Subcutaneous adipose tissue (tissue), 4 donors: ENCODE results near the gene TMEM45A. TPM values are rescaled to one million over a fixed set of nuclear protein-coding genes. Genes with fewer than 3 reads are reported as not detected.

Experiments
- CTCF ChIP-seq: fragments of 450-650 bp; IDR thresholded peaks from one replicate; pipeline ENCODE4 v1.5.1; 2016; ENCODE audit warnings: low read depth, mild to moderate bottlenecking, control low read depth, antibody characterized with exemption, moderate library complexity
- total RNA-seq, 4 donors: library from RNA; depleted of rRNA; stranded (reverse); fragments of >200 nt; gene quantifications; one replicate each; pipeline ENCODE4 v1.1.0, GENCODE V29; 2016

Gene TMEM45A
- total RNA-seq, 4 donors from 2014 or later: 12.2 to 22.2 (median 12.7) TPM

- no peak for TF ChIP-seq CTCF
Measured at GRCh38 chr3:100611221-100611620, 118.8 kb downstream of the TMEM45A start.

GRCh38 chr3:100613721-100614390 is 121.4 kb downstream of the TMEM45A start:
- no peak for TF ChIP-seq CTCF

GRCh38 chr3:100614941-100615340 is 122.5 kb downstream of the TMEM45A start:
- TF ChIP-seq CTCF: no peak

GRCh38 chr3:100615684-100616083 is 123.3 kb downstream of the TMEM45A start:
- no peak for TF ChIP-seq CTCF

- TF ChIP-seq CTCF: no peak
Measured at GRCh38 chr3:100621251-100621650, 128.8 kb downstream of the TMEM45A start.

Other genes with a start within 250 kb of the TMEM45A start
- gene TBC1D23, start 231.6 kb upstream of the TMEM45A start, total RNA-seq: 10 to 100 TPM; 39.2 to 66.9 (median 47.8) TPM
- 10 to 100 TPM; 35.5 to 77.8 (median 47.9) TPM for gene NIT2, start 157.9 kb upstream of the TMEM45A start, total RNA-seq
- 10 to 100 TPM; 48.0 to 72.4 (median 52.0) TPM for gene TOMM70, start 91.5 kb upstream of the TMEM45A start, total RNA-seq
- gene LNP1, start 91.1 kb upstream of the TMEM45A start, total RNA-seq: 1 to 10 TPM; 1.4 to 4.3 (median 2.4) TPM
- gene ADGRG7, start 117.0 kb downstream of the TMEM45A start, total RNA-seq: not detected
- 100 to 1,000 TPM in 1 of 4 donors, 10 to 100 TPM in 3; 49.4 to 131 (median 66.8) TPM for gene TFG, start 216.9 kb downstream of the TMEM45A start, total RNA-seq